Measurements from ENCODE around the gene CSTF1.

The CSTF1 gene

DNA sequence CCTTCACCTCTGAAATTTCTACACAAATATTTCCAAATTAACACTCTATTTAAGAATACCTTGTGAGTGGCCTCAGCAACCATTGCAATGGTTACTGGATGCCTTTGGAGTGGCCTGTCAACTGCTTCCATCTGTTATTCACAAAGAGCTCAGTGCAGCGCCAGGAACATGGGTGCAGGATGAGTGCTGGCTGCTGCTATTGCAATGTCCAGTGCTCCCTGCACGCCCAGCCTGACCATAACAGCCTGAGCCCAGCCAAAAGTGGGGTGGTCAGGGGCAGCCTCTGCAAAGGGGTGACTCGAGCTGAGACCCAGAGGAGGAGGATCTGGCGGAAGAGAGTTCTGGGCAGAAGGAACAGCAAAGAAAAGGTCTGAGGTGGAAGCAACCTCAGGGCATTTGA lies 38.0 kb downstream of the CSTF1 start:
- H3K36me3 ChIP-seq (replicated peaks; ENCODE audit: low read depth, low read length), result no peaks in the 10 kb centered on the region
- no peak overlapping the region for H3K27ac ChIP-seq (ENCODE audit: low read length)
- no peak overlapping the region for H3K4me2 ChIP-seq (ENCODE audit: low read length)
- no peak overlapping the region for H2AFZ ChIP-seq (ENCODE audit: low read depth, low read length)
- H3K9ac ChIP-seq (ENCODE audit: low read length), result no peak overlapping the region
- no peak overlapping the region for H3K4me3 ChIP-seq (ENCODE audit: low read length)
- H4K20me1 ChIP-seq (ENCODE audit: insufficient read depth, low read length), result no peaks in the 10 kb centered on the region
- no peaks in the 10 kb centered on the region for H3K27me3 ChIP-seq (ENCODE audit: low read depth, low read length)
- no peaks in the 10 kb centered on the region for H3K9me3 ChIP-seq (ENCODE audit: insufficient read depth, low read length)
- TF ChIP-seq, protein P1, sequence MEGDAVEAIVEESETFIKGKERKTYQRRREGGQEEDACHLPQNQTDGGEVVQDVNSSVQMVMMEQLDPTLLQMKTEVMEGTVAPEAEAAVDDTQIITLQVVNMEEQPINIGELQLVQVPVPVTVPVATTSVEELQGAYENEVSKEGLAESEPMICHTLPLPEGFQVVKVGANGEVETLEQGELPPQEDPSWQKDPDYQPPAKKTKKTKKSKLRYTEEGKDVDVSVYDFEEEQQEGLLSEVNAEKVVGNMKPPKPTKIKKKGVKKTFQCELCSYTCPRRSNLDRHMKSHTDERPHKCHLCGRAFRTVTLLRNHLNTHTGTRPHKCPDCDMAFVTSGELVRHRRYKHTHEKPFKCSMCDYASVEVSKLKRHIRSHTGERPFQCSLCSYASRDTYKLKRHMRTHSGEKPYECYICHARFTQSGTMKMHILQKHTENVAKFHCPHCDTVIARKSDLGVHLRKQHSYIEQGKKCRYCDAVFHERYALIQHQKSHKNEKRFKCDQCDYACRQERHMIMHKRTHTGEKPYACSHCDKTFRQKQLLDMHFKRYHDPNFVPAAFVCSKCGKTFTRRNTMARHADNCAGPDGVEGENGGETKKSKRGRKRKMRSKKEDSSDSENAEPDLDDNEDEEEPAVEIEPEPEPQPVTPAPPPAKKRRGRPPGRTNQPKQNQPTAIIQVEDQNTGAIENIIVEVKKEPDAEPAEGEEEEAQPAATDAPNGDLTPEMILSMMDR (IDR thresholded peaks at IDR 0.05; ENCODE audit: low read depth, low read length), result no peak
- TF ChIP-seq EZH2phosphoT487 (IDR thresholded peaks at IDR 0.05; ENCODE audit: low read depth), result no peak
- H3K4me1 ChIP-seq (ENCODE audit: low read length), result peaks cover 27% of the 10 kb centered on the region
- H3K79me2 ChIP-seq (ENCODE audit: low read length), result no peaks in the 10 kb centered on the region

DNA sequence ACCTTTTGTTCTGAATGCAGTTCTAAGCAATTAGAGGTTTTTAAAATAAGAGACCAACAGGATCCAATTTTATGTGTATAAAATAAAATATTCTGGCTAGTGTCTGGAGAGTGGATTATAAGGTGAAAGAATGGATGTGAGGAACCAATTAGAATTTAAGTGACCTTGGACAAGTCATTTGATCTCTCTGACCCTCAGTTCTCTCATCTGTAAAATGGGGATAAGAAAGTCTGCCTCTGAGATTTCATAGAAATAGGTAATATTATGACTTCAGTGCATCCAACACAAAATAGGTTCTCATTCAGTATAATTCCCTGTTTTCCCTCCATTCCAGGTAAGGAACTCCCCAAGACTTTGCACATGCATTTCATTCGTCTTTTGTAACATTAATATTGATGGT lies 38.5 kb downstream of the CSTF1 start:
- no peak overlapping the region for H3K9ac ChIP-seq (ENCODE audit: low read length)
- peaks cover 28% of the 10 kb centered on the region for H3K4me1 ChIP-seq (ENCODE audit: low read length)
- no peaks in the 10 kb centered on the region for H3K79me2 ChIP-seq (ENCODE audit: low read length)
- no peaks in the 10 kb centered on the region for H3K27me3 ChIP-seq (ENCODE audit: low read depth, low read length)
- no peaks in the 10 kb centered on the region for H4K20me1 ChIP-seq (ENCODE audit: insufficient read depth, low read length)
- no peak overlapping the region for H3K4me2 ChIP-seq (ENCODE audit: low read length)
- no peak overlapping the region for H2AFZ ChIP-seq (ENCODE audit: low read depth, low read length)
- TF ChIP-seq, protein P1 (IDR thresholded peaks at IDR 0.05; ENCODE audit: low read depth, low read length), result no peak
- no peak for TF ChIP-seq EZH2phosphoT487 (IDR thresholded peaks at IDR 0.05; ENCODE audit: low read depth)
- no peak overlapping the region for H3K27ac ChIP-seq (ENCODE audit: low read length)
- H3K36me3 ChIP-seq (replicated peaks; ENCODE audit: low read depth, low read length), result no peaks in the 10 kb centered on the region
- H3K9me3 ChIP-seq (ENCODE audit: insufficient read depth, low read length), result no peaks in the 10 kb centered on the region
- no peak overlapping the region for H3K4me3 ChIP-seq (ENCODE audit: low read length)

DNA sequence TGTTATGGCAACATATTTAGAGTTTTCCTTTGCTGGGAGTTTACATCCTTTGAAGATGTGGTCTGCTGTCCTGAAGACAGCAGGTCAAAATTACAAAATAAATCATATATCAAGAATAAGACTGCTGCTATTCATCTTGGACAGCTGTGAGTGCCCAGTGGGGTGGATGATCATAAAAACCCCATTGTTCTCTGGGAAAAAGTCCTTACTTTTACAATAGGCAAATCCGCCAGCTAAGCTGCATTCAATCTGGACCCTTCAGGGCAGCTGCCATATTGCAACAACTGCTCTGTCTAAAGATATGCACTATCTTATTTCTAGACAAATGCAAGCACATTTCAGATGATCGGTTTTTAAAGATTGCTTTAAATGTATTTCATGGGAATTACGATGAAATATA lies 39.0 kb downstream of the CSTF1 start:
- Histone ChIP-seq H3K79me2 (ENCODE audit: low read length) (no peaks in the 10 kb centered on the region), H4K20me1 (ENCODE audit: insufficient read depth, low read length) (no peaks in the 10 kb centered on the region), H3K9me3 (ENCODE audit: insufficient read depth, low read length) (no peaks in the 10 kb centered on the region), H3K27me3 (ENCODE audit: low read depth, low read length) (no peaks in the 10 kb centered on the region), H3K4me2 (ENCODE audit: low read length) (no peak overlapping the region), H3K27ac (ENCODE audit: low read length) (no peak overlapping the region), H2AFZ (ENCODE audit: low read depth, low read length) (no peak overlapping the region), H3K36me3 (replicated peaks; ENCODE audit: low read depth, low read length) (no peaks in the 10 kb centered on the region), H3K9ac (ENCODE audit: low read length) (no peak overlapping the region), H3K4me1 (ENCODE audit: low read length) (peaks cover 28% of the 10 kb centered on the region), H3K4me3 (ENCODE audit: low read length) (no peak overlapping the region)
- TF ChIP-seq, protein P1 (IDR thresholded peaks at IDR 0.05; ENCODE audit: low read depth, low read length), result no peak
- no peak for TF ChIP-seq EZH2phosphoT487 (IDR thresholded peaks at IDR 0.05; ENCODE audit: low read depth)

DNA sequence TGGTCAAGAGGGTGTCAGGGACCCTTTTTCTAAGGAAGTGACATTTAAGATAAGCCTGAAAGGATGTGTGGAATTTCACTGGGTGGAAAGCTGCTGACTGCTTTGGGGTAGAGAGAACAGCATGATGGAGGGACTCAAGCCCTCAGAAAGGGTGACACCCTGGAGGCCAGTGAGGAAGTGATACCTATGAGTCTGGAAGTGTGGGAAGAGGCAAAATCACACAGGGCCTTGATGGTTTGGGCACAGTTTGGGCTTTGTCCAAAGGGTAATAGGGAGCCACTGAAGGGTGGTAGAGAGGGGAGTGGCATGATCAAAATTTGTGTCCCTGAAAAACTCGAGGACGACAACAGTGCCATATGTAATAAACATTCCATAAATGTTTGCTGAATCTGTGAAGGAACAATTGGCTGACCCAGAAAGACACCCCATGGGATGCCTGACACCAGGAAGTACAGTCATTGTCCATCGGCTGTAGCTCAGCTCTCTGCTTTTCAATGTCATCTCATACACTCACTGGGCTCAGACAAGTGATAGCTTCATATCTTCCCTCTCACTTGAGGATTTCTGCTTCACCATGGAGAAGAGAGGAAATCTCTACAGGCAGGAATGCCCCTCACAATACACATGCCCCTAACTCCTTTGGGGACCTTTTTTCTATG lies 40.9 kb downstream of the CSTF1 start:
- Histone ChIP-seq H4K20me1 (ENCODE audit: insufficient read depth, low read length) (no peaks in the 10 kb centered on the region), H3K4me2 (ENCODE audit: low read length) (no peak overlapping the region), H2AFZ (ENCODE audit: low read depth, low read length) (no peak overlapping the region), H3K4me1 (ENCODE audit: low read length) (peaks cover 28% of the 10 kb centered on the region), H3K27ac (ENCODE audit: low read length) (no peak overlapping the region), H3K9me3 (ENCODE audit: insufficient read depth, low read length) (no peaks in the 10 kb centered on the region), H3K27me3 (ENCODE audit: low read depth, low read length) (no peaks in the 10 kb centered on the region), H3K36me3 (replicated peaks; ENCODE audit: low read depth, low read length) (no peaks in the 10 kb centered on the region), H3K9ac (ENCODE audit: low read length) (no peak overlapping the region), H3K79me2 (ENCODE audit: low read length) (no peaks in the 10 kb centered on the region), H3K4me3 (ENCODE audit: low read length) (no peak overlapping the region)
- TF ChIP-seq EZH2phosphoT487 (IDR thresholded peaks at IDR 0.05; ENCODE audit: low read depth), result no peak
- TF ChIP-seq, protein P1 (IDR thresholded peaks at IDR 0.05; ENCODE audit: low read depth, low read length), result no peak

Data from OCI-LY3 (cell line).